ENCODE measurements around the gene AVEN.

AVEN gene

GRCh38 chr15:33985287-33985686 lies 53.7 kb downstream of the AVEN start:
- peak; percentile 66 for DNase-seq (ENCODE audit: low read depth)

GRCh38 chr15:33982516-33982915 lies 56.5 kb downstream of the AVEN start:
- DNase-seq (ENCODE audit: low read depth) = no peak

GRCh38 chr15:33980159-33980558 lies 58.8 kb downstream of the AVEN start:
- DNase-seq (ENCODE audit: low read depth) = no peak

- no peak for DNase-seq (ENCODE audit: low read depth)
Observed at GRCh38 chr15:33975022-33975565, 63.9 kb downstream of the AVEN start.

GRCh38 chr15:33971811-33972210 lies 67.2 kb downstream of the AVEN start:
- no peak for DNase-seq (ENCODE audit: low read depth)

- DNase-seq (ENCODE audit: low read depth) = no peak
Observed at GRCh38 chr15:33968821-33969220, 70.2 kb downstream of the AVEN start.

- no peak for DNase-seq (ENCODE audit: low read depth)
Observed at GRCh38 chr15:33968224-33968623, 70.8 kb downstream of the AVEN start, which contains the start of gene CHRM5. TSS of gene CHRM5 (plus strand) at chr15:33968497. CDS start at chr15:34062718, 94,221 bp downstream.

GRCh38 chr15:33964665-33965040 lies 74.4 kb downstream of the AVEN start:
- DNase-seq (ENCODE audit: low read depth) = no peak

GRCh38 chr15:33963831-33964664 lies 75.0 kb downstream of the AVEN start:
- no peak for DNase-seq (ENCODE audit: low read depth)

- DNase-seq (ENCODE audit: low read depth) = no peak
Observed at GRCh38 chr15:33960549-33960935, 78.5 kb downstream of the AVEN start.

GRCh38 chr15:33959844-33960548 lies 79.0 kb downstream of the AVEN start:
- no peak for DNase-seq (ENCODE audit: low read depth)

GRCh38 chr15:33956397-33956796 lies 82.6 kb downstream of the AVEN start:
- no peak for DNase-seq (ENCODE audit: low read depth)

GRCh38 chr15:33955945-33956344 lies 83.1 kb downstream of the AVEN start:
- DNase-seq (ENCODE audit: low read depth) = no peak

- DNase-seq (ENCODE audit: low read depth) = no peak
Observed at GRCh38 chr15:33946152-33946551, 92.9 kb downstream of the AVEN start.

- DNase-seq (ENCODE audit: low read depth) = no peak
Observed at GRCh38 chr15:33941279-33942063, 97.5 kb downstream of the AVEN start.

- DNase-seq (ENCODE audit: low read depth) = peak; percentile 16
Observed at GRCh38 chr15:33934921-33935320, 104.1 kb downstream of the AVEN start.

GRCh38 chr15:33934396-33934795 lies 104.6 kb downstream of the AVEN start:
- DNase-seq (ENCODE audit: low read depth) = no peak

GRCh38 chr15:33932734-33933133 lies 106.3 kb downstream of the AVEN start:
- DNase-seq (ENCODE audit: low read depth) = no peak

- no peak for DNase-seq (ENCODE audit: low read depth)
Observed at GRCh38 chr15:33926260-33926659, 112.7 kb downstream of the AVEN start.

- no peak for DNase-seq (ENCODE audit: low read depth)
Observed at GRCh38 chr15:33923446-33923845, 115.6 kb downstream of the AVEN start.

- no peak for DNase-seq (ENCODE audit: low read depth)
Observed at GRCh38 chr15:33915571-33916407, 123.2 kb downstream of the AVEN start.
